Neutrophil (primary cell): Measurements from ENCODE around the gene CAPN5.

Experiments used
- H3K27ac ChIP-seq: fragments of 200-600 bp; sonication (generic); 2 replicates; pipeline ENCODE4 v1.5.1; 2016; ENCODE audit warnings: mild to moderate bottlenecking, moderate library complexity
- H3K27me3 ChIP-seq: fragments of 200-600 bp; sonication (generic); 2 replicates; pipeline ENCODE4 v1.6.0; 2016; ENCODE audit warnings: mild to moderate bottlenecking
- H3K36me3 ChIP-seq: fragments of 200-600 bp; sonication (generic); 2 replicates; pipeline ENCODE4 v1.5.1; 2017
- H3K4me1 ChIP-seq, 2 experiments: fragments of 200-600 bp in 1 of 2; sonication (generic) in 1 of 2; 1 replicate in 1 of 2; 2 replicates in 1 of 2; pipeline versions ENCODE4 v1.5.1 to v1.6.1; 2013 to 2016; ENCODE audit warnings: low read depth in 1 of 2, low read length in 1 of 2, mild to moderate bottlenecking in 1 of 2, moderate library complexity in 1 of 2; ENCODE audit not compliant: control insufficient read depth in 1 of 2, insufficient read depth in 1 of 2
- H3K4me3 ChIP-seq, 2 experiments: fragments of 200-600 bp in 1 of 2; sonication (generic) in 1 of 2; 1 replicate in 1 of 2; 2 replicates in 1 of 2; pipeline ENCODE4 v1.5.1; 2013 to 2016; ENCODE audit warnings: low read depth in 1 of 2, low read length in 1 of 2, mild to moderate bottlenecking in 1 of 2, moderate library complexity in 1 of 2
- H3K9me3 ChIP-seq: fragments of 200-600 bp; sonication (generic); 2 replicates; pipeline ENCODE4 v1.5.1; 2016
- TF ChIP-seq, protein P1 (sequence below): fragments of 200-600 bp; sonication (generic); IDR thresholded peaks from 2 replicates; pipeline ENCODE4 v1.5.1; 2016; ENCODE audit warnings: antibody characterized with exemption

The CAPN5 gene

DNA sequence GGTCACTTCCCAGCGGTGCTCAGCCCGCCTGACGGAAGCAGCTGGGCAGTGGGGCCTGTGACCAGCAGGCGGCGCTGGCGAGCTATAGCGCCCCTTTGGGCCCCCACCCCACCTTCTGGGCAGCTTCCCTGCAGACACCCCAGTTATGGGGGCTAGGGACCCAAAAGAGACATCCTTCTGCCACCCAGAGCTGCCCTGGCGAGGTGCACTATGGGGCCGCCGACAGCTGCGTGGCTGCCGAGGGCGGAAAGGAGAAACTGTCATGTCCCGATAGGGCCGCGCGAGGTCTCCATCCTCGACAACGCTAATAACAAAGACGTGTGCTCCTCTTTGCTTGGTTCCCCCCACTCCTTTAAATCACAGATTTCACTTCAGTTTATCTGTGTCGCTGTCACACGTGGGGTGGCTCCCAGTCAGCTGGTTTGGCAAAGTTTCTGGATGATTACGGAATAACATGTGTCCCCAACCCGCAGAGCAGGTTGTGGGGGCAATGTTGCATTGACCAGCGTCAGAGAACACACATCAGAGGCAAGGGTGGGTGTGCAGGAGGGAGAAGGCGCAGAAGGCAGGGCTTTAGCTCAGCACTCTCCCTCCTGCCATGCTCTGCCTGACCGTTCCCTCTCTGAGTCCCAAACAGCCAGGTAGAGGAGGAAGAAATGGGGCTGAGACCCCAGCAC, 60.6 kb downstream of the CAPN5 start:
- TF ChIP-seq, protein P1, sequence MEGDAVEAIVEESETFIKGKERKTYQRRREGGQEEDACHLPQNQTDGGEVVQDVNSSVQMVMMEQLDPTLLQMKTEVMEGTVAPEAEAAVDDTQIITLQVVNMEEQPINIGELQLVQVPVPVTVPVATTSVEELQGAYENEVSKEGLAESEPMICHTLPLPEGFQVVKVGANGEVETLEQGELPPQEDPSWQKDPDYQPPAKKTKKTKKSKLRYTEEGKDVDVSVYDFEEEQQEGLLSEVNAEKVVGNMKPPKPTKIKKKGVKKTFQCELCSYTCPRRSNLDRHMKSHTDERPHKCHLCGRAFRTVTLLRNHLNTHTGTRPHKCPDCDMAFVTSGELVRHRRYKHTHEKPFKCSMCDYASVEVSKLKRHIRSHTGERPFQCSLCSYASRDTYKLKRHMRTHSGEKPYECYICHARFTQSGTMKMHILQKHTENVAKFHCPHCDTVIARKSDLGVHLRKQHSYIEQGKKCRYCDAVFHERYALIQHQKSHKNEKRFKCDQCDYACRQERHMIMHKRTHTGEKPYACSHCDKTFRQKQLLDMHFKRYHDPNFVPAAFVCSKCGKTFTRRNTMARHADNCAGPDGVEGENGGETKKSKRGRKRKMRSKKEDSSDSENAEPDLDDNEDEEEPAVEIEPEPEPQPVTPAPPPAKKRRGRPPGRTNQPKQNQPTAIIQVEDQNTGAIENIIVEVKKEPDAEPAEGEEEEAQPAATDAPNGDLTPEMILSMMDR: peak; percentile 43
- Histone ChIP-seq H3K36me3 (no peaks in the 10 kb centered on the region), H3K4me1 (peaks cover 8% of the 10 kb centered on the region in 2 experiments), H3K9me3 (no peaks in the 10 kb centered on the region), H3K4me3 (no peak overlapping the region), H3K27ac (no peak overlapping the region), H3K27me3 (peaks cover 41% of the 10 kb centered on the region)

DNA sequence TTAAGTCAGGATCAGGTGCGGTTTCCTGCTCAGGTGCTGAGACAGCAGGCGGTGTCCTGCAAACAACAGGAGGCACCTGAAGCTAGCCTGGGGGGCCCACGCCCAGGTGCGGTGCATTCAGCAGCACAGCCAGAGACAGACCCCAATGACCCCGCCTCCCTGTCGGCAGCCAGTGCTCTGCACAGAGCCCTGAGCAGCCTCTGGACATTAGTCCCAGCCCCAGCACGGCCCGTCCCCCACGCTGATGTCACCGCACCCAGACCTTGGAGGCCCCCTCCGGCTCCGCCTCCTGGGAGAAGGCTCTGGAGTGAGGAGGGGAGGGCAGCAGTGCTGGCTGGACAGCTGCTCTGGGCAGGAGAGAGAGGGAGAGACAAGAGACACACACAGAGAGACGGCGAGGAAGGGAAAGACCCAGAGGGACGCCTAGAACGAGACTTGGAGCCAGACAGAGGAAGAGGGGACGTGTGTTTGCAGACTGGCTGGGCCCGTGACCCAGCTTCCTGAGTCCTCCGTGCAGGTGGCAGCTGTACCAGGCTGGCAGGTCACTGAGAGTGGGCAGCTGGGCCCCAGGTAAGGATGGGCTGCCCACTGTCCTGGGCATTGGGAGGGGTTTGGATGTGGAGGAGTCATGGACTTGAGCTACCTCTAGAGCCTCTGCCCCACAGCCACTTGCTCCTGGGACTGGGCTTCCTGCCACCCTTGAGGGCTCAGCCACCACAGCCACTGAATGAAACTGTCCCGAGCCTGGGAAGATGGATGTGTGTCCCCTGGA, 61.3 kb downstream of the CAPN5 start, which contains the start of gene MYO7A:
MYO7A (plus strand) TSS at position 327 of the 772 bp plus-strand sequence. CDS start 2,389 bp downstream, outside the sequence.
- Histone ChIP-seq H3K4me1 (peaks cover 8% of the 10 kb centered on the region in 2 experiments), H3K36me3 (no peaks in the 10 kb centered on the region), H3K27me3 (peaks cover 41% of the 10 kb centered on the region), H3K9me3 (no peaks in the 10 kb centered on the region), H3K4me3 (no peak within 1 kb of the TSS), H3K27ac (no peak within 1 kb of the TSS)
- TF ChIP-seq, protein P1: no peak

DNA sequence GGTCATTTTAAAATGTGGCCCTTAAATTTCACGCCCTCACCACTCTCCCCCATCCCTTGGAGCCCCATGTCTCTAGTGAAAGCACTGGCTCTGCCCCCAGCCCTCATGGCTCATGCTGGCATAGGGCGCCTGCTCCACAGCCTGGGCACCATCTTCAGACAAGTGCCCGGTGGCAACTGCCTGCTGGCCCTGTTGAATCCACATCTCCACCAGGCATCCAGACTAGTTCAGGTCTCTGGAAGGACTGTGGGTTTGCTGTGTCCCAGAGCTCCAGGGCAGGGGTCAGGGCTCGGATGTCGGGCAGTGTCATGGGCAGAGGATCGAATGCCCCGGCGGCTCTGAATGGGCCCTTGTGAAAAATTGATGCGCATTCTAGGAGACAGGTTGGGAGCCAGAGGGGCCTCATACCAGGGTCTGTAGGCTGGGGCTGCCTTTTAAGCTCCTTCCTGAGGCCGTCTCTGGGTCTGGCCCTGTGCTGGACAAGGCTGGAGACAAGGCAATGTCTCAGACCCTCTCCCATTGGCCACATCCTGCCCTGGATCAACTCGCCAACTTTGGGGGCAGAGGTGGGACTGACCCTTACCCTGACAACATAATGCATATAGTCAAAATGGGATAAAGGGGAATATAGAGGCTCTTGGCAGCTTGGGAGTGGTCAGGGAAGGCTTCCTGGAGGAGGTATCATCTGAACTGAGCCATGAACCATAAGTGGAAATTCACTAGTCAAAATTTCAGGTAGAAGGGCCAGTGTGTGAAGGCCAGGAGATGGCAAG, 62.5 kb downstream of the CAPN5 start:
- TF ChIP-seq, protein P1: no peak
- H3K9me3 ChIP-seq: no peaks in the 10 kb centered on the region
- no peak overlapping the region for H3K27ac ChIP-seq
- no peaks in the 10 kb centered on the region for H3K36me3 ChIP-seq
- peaks cover 41% of the 10 kb centered on the region for H3K27me3 ChIP-seq
- H3K4me1 ChIP-seq: peaks cover 8% of the 10 kb centered on the region in 2 experiments
- H3K4me3 ChIP-seq: no peak overlapping the region

DNA sequence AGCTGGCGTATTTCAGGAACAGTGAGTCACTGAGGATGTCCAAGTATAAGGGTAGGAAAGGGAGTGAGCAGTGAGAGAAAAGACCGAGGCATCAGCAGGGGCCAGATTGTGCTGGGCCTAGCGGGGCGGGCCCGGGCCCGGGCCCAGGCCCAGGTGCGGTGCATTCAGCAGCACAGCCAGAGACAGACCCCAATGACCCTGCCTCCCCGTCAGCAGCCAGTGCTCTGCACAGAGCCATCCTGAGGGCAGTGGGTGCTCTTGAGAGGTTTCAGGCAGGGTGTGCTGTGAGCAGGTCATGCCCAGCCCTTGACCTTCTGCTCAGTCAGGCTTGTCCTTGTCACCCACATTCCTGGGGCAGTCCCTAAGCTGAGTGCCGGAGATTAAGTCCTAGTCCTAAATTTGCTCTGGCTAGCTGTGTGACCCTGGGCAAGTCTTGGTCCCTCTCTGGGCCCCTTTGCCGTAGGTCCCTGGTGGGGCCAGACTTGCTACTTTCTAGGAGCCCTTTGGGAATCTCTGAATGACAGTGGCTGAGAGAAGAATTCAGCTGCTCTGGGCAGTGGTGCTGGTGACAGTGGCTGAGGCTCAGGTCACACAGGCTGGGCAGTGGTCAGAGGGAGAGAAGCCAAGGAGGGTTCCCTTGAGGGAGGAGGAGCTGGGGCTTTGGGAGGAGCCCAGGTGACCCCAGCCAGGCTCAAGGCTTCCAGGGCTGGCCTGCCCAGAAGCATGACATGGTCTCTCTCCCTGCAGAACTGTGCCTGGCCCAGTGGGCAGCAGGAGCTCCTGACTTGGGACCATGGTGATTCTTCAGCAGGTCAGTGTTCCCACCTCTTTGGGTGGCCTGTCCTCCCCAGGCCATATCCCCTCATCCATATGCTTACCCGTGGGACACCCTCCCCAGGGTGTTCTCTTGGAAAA, 63.3 kb downstream of the CAPN5 start:
- no peak overlapping the region for H3K27ac ChIP-seq
- TF ChIP-seq, protein P1: no peak
- H3K36me3 ChIP-seq: no peaks in the 10 kb centered on the region
- peaks cover 8% of the 10 kb centered on the region in 2 experiments for H3K4me1 ChIP-seq
- H3K9me3 ChIP-seq: no peaks in the 10 kb centered on the region
- no peak overlapping the region for H3K4me3 ChIP-seq
- H3K27me3 ChIP-seq: peaks cover 41% of the 10 kb centered on the region
